PC-3 (cell line): ENCODE data around the gene MYH7. TPM values are rescaled to one million over a fixed set of nuclear protein-coding genes. Genes with fewer than 3 reads are reported as not detected.

Experiments
- ATAC-seq: fragments of 200-7000 bp; cut with Tn5 transposase; 2 replicates; pipeline ENCODE4 v1.9.1; 2020; ENCODE audit warnings: mild to moderate bottlenecking, moderate library complexity
- BruUV-seq: library from RNA; stranded (reverse); fragments of 400-500 nt; replicated peaks from 2 replicates; lab custom pipeline; 2021; lab: Mats Ljungman, UMichigan
- CTCF ChIA-PET: fragments of 300-600 bp; sonication (Branson Sonifier 250); formaldehyde crosslinking; loops from one replicate; lab custom pipeline; 2022; ENCODE audit warnings: antibody characterized with exemption; lab: Charles Lee
- POLR2A ChIA-PET: fragments of 300-600 bp; sonication (Branson Sonifier 250); formaldehyde crosslinking; loops from one replicate; lab custom pipeline; 2022; ENCODE audit warnings: antibody characterized with exemption; ENCODE audit not compliant: unreplicated experiment; lab: Charles Lee
- DNase-seq: peaks from one replicate; pipeline ENCODE4 v3.0.0-alpha.2; 2015
- H2AFZ ChIP-seq: fragments of 300-600 bp; sonication (generic); 2 replicates; pipeline ENCODE4 v1.6.0; 2016; ENCODE audit warnings: antibody characterized with exemption, low read length
- H3F3A ChIP-seq: fragments of 300-600 bp; sonication (generic); one replicate; pipeline ENCODE4 v1.6.0; 2017; ENCODE audit warnings: antibody characterized with exemption, low read length, control low read depth, mild to moderate bottlenecking; ENCODE audit not compliant: unreplicated experiment
- H3K27ac ChIP-seq: fragments of 300-600 bp; sonication (generic); 2 replicates; pipeline ENCODE4 v1.5.1; 2016; ENCODE audit warnings: mild to moderate bottlenecking, low read length
- H3K27me3 ChIP-seq: fragments of 300-600 bp; sonication (generic); 2 replicates; pipeline ENCODE4 v1.6.1; 2016; ENCODE audit warnings: low read length, mixed read lengths
- H3K36me3 ChIP-seq: fragments of 300-600 bp; sonication (generic); 2 replicates; pipeline ENCODE4 v1.6.1; 2016; ENCODE audit warnings: low read depth, mixed run types, low read length, mixed read lengths
- H3K4me1 ChIP-seq: fragments of 300-600 bp; sonication (generic); 2 replicates; pipeline ENCODE4 v1.5.1; 2016; ENCODE audit warnings: low read length; ENCODE audit not compliant: insufficient read depth
- H3K4me2 ChIP-seq: fragments of 300-600 bp; sonication (generic); 2 replicates; pipeline ENCODE4 v1.6.0; 2016; ENCODE audit warnings: low read length
- H3K4me3 ChIP-seq: fragments of 300-600 bp; sonication (generic); 2 replicates; pipeline ENCODE4 v1.5.1; 2016; ENCODE audit warnings: mild to moderate bottlenecking, low read length, mixed read lengths
- H3K79me2 ChIP-seq: fragments of 300-600 bp; sonication (generic); 2 replicates; pipeline ENCODE4 v1.6.1; 2017; ENCODE audit warnings: low read length, mixed read lengths
- H3K9ac ChIP-seq: fragments of 300-600 bp; sonication (generic); 2 replicates; pipeline ENCODE4 v1.6.0; 2016; ENCODE audit warnings: mild to moderate bottlenecking, low read length
- H3K9me2 ChIP-seq: fragments of 300-600 bp; sonication (generic); replicated peaks from 2 replicates; pipeline ENCODE4 v1.6.1; 2016; ENCODE audit warnings: mixed run types, low read length, mixed read lengths
- H3K9me3 ChIP-seq: fragments of 300-600 bp; sonication (generic); 2 replicates; pipeline ENCODE4 v1.6.1; 2016; ENCODE audit warnings: low read length, mixed read lengths
- H4K20me1 ChIP-seq: fragments of 300-600 bp; sonication (generic); 2 replicates; pipeline ENCODE4 v1.6.1; 2016; ENCODE audit warnings: low read length, mixed read lengths
- CTCF ChIP-seq: fragments of 300-600 bp; sonication (generic); conservative IDR thresholded peaks from 2 replicates; pipeline ENCODE4 v1.5.1; 2017; ENCODE audit warnings: antibody characterized with exemption, low read depth, mild to moderate bottlenecking, low read length
- EZH2 ChIP-seq: fragments of 300-600 bp; sonication (generic); IDR thresholded peaks from one replicate; pipeline ENCODE4 v1.6.1; 2017; ENCODE audit warnings: antibody characterized with exemption, mild to moderate bottlenecking, low read length; ENCODE audit not compliant: unreplicated experiment
- EZH2phosphoT487 ChIP-seq: fragments of 300-600 bp; sonication (generic); IDR thresholded peaks from 2 replicates; pipeline ENCODE4 v1.6.1; 2018; ENCODE audit warnings: mild to moderate bottlenecking, antibody characterized with exemption, low read length, borderline replicate concordance
- intact Hi-C: fragments of 100-400 bp; cut with micrococcal nuclease; formaldehyde crosslinking; loops from 2 replicates; pipeline ENCODE4 v1.9.0; 2023
- microRNA-seq: library from miRNA; unstranded; fragments of <30 nt; microRNA quantifications from one replicate; pipeline ENCODE4 v1.1.0, GENCODE V29; 2020; ENCODE audit not compliant: unreplicated experiment
- total RNA-seq: library from RNA; depleted of rRNA; stranded (reverse); fragments of >200 nt; gene quantifications from 2 replicates; pipeline ENCODE4 v1.2.3, GENCODE V29; 2014; rRNA removed

MYH7 gene
- total RNA-seq, 1 experiment from 2014 or later, result not detected

DNA sequence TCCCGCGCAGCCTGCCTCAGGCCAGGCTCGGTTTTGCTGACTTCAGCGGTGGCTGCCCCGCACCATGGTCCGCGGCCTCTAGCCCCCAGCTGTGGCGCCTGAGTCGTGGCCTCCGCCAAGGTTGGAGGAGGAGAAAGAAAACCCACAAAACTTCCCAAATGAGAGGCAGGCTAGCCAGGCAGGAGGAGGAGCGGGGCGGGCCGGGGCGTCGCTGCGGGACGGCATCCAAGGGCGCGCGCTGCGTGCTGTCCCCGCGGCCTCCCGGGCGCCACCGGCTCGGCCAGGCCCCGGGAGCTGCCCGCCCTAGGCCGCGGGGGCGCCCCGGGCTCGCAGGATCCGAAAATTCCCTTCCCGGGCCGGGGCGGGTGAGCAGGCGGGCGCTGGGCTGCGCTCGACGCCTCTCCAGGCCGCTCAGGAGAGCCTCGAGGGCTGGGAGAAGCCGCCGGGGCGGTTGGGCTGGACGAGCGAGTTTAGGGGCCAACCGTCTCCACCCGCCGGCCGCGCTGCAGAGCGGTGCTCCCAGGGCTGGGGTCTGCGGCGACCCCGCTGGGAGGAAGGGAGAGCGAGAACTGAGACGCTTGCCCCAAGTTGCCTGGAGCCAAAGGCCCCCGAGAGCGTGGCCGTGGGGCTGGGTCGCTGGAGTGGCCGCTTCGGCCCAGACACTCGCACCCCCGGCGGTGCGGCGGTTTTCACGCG lies 70.3 kb downstream of the MYH7 start, which contains the start of gene EFS:
TSS of gene EFS (minus strand) at position 137 of the 696 bp plus-strand sequence. CDS start 147 bp downstream, outside the sequence.
- no peaks in the 10 kb centered on the region for H3F3A ChIP-seq
- 0 out of 2 replicates have a peak within 1 kb of the TSS, but pooled peaks have one; percentile 33 for H3K4me3 ChIP-seq
- H3K36me3 ChIP-seq, result no peaks in the 10 kb centered on the region
- H3K27me3 ChIP-seq, result peaks cover 26% of the 10 kb centered on the region
- peak; percentile 9; the same call in 1 of the 2 replicates for ATAC-seq
- no peak within 1 kb of the TSS for H3K9ac ChIP-seq
- peak within 1 kb of the TSS; percentile 58 for H2AFZ ChIP-seq
- BruUV-seq, result no TSS peak
- ChIA-PET CTCF (no interaction called here), POLR2A (no interaction called here)
- H3K27ac ChIP-seq, result no peak within 1 kb of the TSS
- no peaks in the 10 kb centered on the region for H3K4me1 ChIP-seq
- no peaks in the 10 kb centered on the region for H4K20me1 ChIP-seq
- H3K79me2 ChIP-seq, result no peaks in the 10 kb centered on the region
- peak within 1 kb of the TSS; percentile 51 for H3K4me2 ChIP-seq
- DNase-seq, result peak; percentile 25
- H3K9me2 ChIP-seq, result no peaks in the 10 kb centered on the region
- no peak for TF ChIP-seq EZH2
- no peaks in the 10 kb centered on the region for H3K9me3 ChIP-seq
- intact Hi-C loops, result no loop called here

GRCh38 chr14:23364164-23365035 lies 71.1 kb downstream of the MYH7 start:
- Histone ChIP-seq H2AFZ (peak overlapping the region; percentile 58), H3K27me3 (peaks cover 26% of the 10 kb centered on the region), H3K9me2 (no peaks in the 10 kb centered on the region), H3K4me2 (peak overlapping the region; percentile 51), H3K36me3 (no peaks in the 10 kb centered on the region), H3K4me3 (0 out of 2 replicates have a peak overlapping the region, but pooled peaks have one; percentile 33), H3K9me3 (no peaks in the 10 kb centered on the region), H4K20me1 (no peaks in the 10 kb centered on the region), H3K4me1 (no peaks in the 10 kb centered on the region), H3F3A (no peaks in the 10 kb centered on the region), H3K27ac (no peak overlapping the region), H3K9ac (no peak overlapping the region), H3K79me2 (no peaks in the 10 kb centered on the region)
- ATAC-seq (no peak), DNase-seq (no peak)
- no TSS peak for BruUV-seq
- intact Hi-C loops, result no loop called here
- ChIA-PET CTCF (no interaction called here), POLR2A (no interaction called here)
- TF ChIP-seq CTCF, result no peak
- no peak for TF ChIP-seq EZH2phosphoT487
- TF ChIP-seq EZH2, result no peak

Small RNA genes within 50 kb of the gene (microRNA-seq; reads per million reads assigned to microRNA genes)
- gene MIR208A (not detected), gene MIR208B (not detected)

Other genes starting within 250 kb of the MYH7 start
- gene RNF212B, start 197.7 kb downstream of the MYH7 start, total RNA-seq, result not detected in 2 replicates
- gene HOMEZ, start 149.5 kb downstream of the MYH7 start, total RNA-seq, result 4.1 and 7.7 TPM in 2 replicates
- gene PPP1R3E, start 132.8 kb downstream of the MYH7 start, total RNA-seq, result 3.2 and 5.0 TPM in 2 replicates
- gene BCL2L2, start 128.8 kb downstream of the MYH7 start, total RNA-seq, result 32.4 and 33.5 TPM in 2 replicates
- 89.1 and 116 TPM in 2 replicates for gene PABPN1, start 114.2 kb downstream of the MYH7 start, total RNA-seq
- gene SLC22A17, start 82.8 kb downstream of the MYH7 start, total RNA-seq, result 12.0 and 13.2 TPM in 2 replicates
- 0.23 and 0.36 TPM in 2 replicates for gene EFS, start 70.5 kb downstream of the MYH7 start, total RNA-seq
- gene IL25, start 62.9 kb downstream of the MYH7 start, total RNA-seq, result not detected in 2 replicates
- not detected in 2 replicates for gene CMTM5, start 58.6 kb downstream of the MYH7 start, total RNA-seq
- not detected in 2 replicates for gene MYH6, start 27.4 kb downstream of the MYH7 start, total RNA-seq
- 57.6 and 77.3 TPM in 2 replicates for gene NGDN, start 34.0 kb upstream of the MYH7 start, total RNA-seq
- 0.55 and 1.4 TPM in 2 replicates for gene ZFHX2, start 116.1 kb upstream of the MYH7 start, total RNA-seq
- gene THTPA, start 120.6 kb upstream of the MYH7 start, total RNA-seq, result 13.0 and 27.2 TPM in 2 replicates
- gene AP1G2, start 132.1 kb upstream of the MYH7 start, total RNA-seq, result 69.7 and 71.7 TPM in 2 replicates
- gene JPH4, start 143.1 kb upstream of the MYH7 start, total RNA-seq, result not detected in 2 replicates
- 40.9 and 43.2 TPM in 2 replicates for gene DHRS2, start 200.7 kb upstream of the MYH7 start, total RNA-seq